Psoas muscle (tissue), 8 donors: ENCODE measurements around the gene MUC6. TPM values are rescaled to one million over a fixed set of nuclear protein-coding genes. Genes with fewer than 3 reads are reported as not detected.
A peak's percentile ranks its signal among the peaks of the same experiment; 100 is the strongest.

Experiments
- ATAC-seq, 4 donors: fragments of 200-7000 bp; cut with Tn5 transposase; one replicate each; pipeline ENCODE4 v1.9.1; 2020; ENCODE audit warnings: moderate library complexity in 3 of 4, mild to moderate bottlenecking in 2 of 4
- DNase-seq, 2 donors: peaks; one replicate each; pipeline ENCODE4 v3.0.0-alpha.2; 2020
- H3K27ac ChIP-seq: fragments of 200-600 bp; one replicate; pipeline ENCODE4 v1.8.0; 2022
- H3K27me3 ChIP-seq, 3 donors: fragments of 200-600 bp in 1 of 3; one replicate each; pipeline versions ENCODE4 v1.6.1 to v1.8.0; 2013 to 2022; ENCODE audit warnings: low read length in 2 of 3, mild to moderate bottlenecking in 2 of 3, moderate library complexity in 1 of 3; ENCODE audit not compliant: insufficient read depth in 3 of 3
- H3K36me3 ChIP-seq, 2 donors: fragments of 200-600 bp in 1 of 2; one replicate each; pipeline versions ENCODE4 v1.6.1 to v1.8.0; 2013 to 2022; ENCODE audit warnings: low read depth in 1 of 2, mild to moderate bottlenecking in 1 of 2, moderate library complexity in 1 of 2; ENCODE audit not compliant: insufficient read depth in 1 of 2
- H3K4me1 ChIP-seq: fragments of 200-600 bp; one replicate; pipeline ENCODE4 v1.8.0; 2022
- H3K4me3 ChIP-seq: fragments of 200-600 bp; one replicate; pipeline ENCODE4 v1.8.0; 2022; ENCODE audit warnings: mild to moderate bottlenecking
- H3K9me3 ChIP-seq: fragments of 200-600 bp; one replicate; pipeline ENCODE4 v1.8.0; 2022
- WGBS, 3 donors: extraction: QIAGEN DNeasy Blood & Tissue Kit; methylation state at CpG; one replicate each; pipeline versions ENCODE4 v1.1.6 to v1.1.7; 2013; 5-methylcytosine and 5-hydroxymethylcytosine counted together
- intact Hi-C, 2 donors: fragments of 100-400 bp; cut with DNase I; formaldehyde crosslinking; loops; one replicate each; pipeline versions ENCODE4 v1.11.0 to v1.14.2; 2022
- polyA plus RNA-seq, 3 donors: library from polyadenylated mRNA; stranded (reverse); fragments of 200-250 nt; gene quantifications; one replicate each; pipeline ENCODE4 v1.2.3, GENCODE V29; 2013
- total RNA-seq, 4 donors: library from RNA; stranded (reverse); fragmentation: NEBNext Ultra II Directional in 2 of 4; extraction: Animal tissue kit (Norgen Biotek cat#: 25700) in 2 of 4; gene quantifications; one replicate each; pipeline versions ENCODE4 v1.2.1 to v1.2.4, GENCODE V29; 2021 to 2023
- TF ChIP-seq, protein P1 (sequence below): fragments of 200-600 bp; IDR thresholded peaks from one replicate; pipeline ENCODE4 v1.8.0; 2022; ENCODE audit warnings: antibody characterized with exemption
- donor health status: healthy with polysubstance abuse.
- donor health status: DM: no; HTN: no; CAD: no; lungs with moderate emphysema.
- donor health status: Bipolar disorder and iron deficiency.
- donor health status: healthy.
- donor health status: DM: yes; HTN: yes; CAD: no.
- donor health status: DM: no; HTN: no; CAD: no.
- donor health status: DM: no; HTN: no; CAD: no.
- donor health status: DM: yes; HTN: yes; CAD: no.

The MUC6 gene
- total and polyA plus RNA-seq, 7 donors = under 0.01 to 0.04 (median 0.01) TPM; not detected in 4

DNA sequence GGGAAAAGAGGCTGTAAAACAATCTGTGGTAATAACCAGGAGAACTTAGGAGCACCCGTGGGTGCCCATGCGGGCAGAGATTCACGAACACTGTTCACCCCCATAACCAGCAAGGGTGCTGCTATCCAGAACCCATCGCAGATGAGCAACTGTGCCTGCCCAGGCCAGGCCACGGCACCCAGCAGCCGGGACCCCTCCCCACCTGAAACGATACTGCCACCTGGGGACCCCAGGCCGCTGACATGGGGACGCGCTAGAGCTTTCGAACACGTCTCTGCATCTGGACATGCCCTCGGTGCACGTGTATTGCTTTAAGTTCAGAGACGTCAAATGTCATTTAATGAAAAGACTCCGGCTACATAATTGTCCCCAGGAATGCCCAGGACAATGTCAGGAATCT lies 23.9 kb upstream of the MUC6 start:
- H3K9me3 ChIP-seq = no peaks in the 10 kb centered on the region
- 79 to 81% (median 81%) methylated on average over 16 of the region's 16 CpGs for WGBS, 3 donors

GRCh38 chr11:1059759-1060158 lies 23.2 kb upstream of the MUC6 start:
- DNase-seq (peak in 1 of 2 donors; percentile 27), ATAC-seq (no peak)
- WGBS, 3 donors = 64 to 78% (median 75%) methylated on average over 13 to 15 of the region's 15 CpGs
- Histone ChIP-seq H3K36me3 (no peaks in the 10 kb centered on the region), H3K4me3 (no peak overlapping the region), H3K9me3 (no peaks in the 10 kb centered on the region), H3K27ac (no peak overlapping the region), H3K4me1 (no peaks in the 10 kb centered on the region), H3K27me3 (peaks cover 0 to 21% (median 0%) of the 10 kb centered on the region in 3 donors)
- TF ChIP-seq, protein P1, sequence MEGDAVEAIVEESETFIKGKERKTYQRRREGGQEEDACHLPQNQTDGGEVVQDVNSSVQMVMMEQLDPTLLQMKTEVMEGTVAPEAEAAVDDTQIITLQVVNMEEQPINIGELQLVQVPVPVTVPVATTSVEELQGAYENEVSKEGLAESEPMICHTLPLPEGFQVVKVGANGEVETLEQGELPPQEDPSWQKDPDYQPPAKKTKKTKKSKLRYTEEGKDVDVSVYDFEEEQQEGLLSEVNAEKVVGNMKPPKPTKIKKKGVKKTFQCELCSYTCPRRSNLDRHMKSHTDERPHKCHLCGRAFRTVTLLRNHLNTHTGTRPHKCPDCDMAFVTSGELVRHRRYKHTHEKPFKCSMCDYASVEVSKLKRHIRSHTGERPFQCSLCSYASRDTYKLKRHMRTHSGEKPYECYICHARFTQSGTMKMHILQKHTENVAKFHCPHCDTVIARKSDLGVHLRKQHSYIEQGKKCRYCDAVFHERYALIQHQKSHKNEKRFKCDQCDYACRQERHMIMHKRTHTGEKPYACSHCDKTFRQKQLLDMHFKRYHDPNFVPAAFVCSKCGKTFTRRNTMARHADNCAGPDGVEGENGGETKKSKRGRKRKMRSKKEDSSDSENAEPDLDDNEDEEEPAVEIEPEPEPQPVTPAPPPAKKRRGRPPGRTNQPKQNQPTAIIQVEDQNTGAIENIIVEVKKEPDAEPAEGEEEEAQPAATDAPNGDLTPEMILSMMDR = no peak
- intact Hi-C loops = no loop called here

More for the DNA sequence above, 23.9 kb upstream of the MUC6 start:
- DNase-seq (peak in 1 of 2 donors; percentile 8), ATAC-seq (no peak)
- no peak overlapping the region for H3K4me3 ChIP-seq
- intact Hi-C loops = no loop called here
- H3K27ac ChIP-seq = no peak overlapping the region
- H3K36me3 ChIP-seq = no peaks in the 10 kb centered on the region
- TF ChIP-seq, protein P1 = no peak
- peaks cover 0 to 21% (median 0%) of the 10 kb centered on the region in 3 donors for H3K27me3 ChIP-seq
- no peaks in the 10 kb centered on the region for H3K4me1 ChIP-seq

GRCh38 chr11:1057806-1058205 lies 21.3 kb upstream of the MUC6 start:
- no peak overlapping the region for H3K4me3 ChIP-seq
- intact Hi-C loops = no loop called here
- no peak for ATAC-seq
- peaks cover 0 to 26% (median 6%) of the 10 kb centered on the region in 3 donors for H3K27me3 ChIP-seq
- DNase-seq = no peak
- no peaks in the 10 kb centered on the region for H3K36me3 ChIP-seq
- TF ChIP-seq, protein P1 = no peak
- H3K27ac ChIP-seq = no peak overlapping the region
- no peaks in the 10 kb centered on the region for H3K4me1 ChIP-seq
- no peaks in the 10 kb centered on the region for H3K9me3 ChIP-seq
- 82 to 86% (median 85%) methylated on average over 16 of the region's 16 CpGs for WGBS, 3 donors

GRCh38 chr11:1055990-1056771 lies 19.7 kb upstream of the MUC6 start:
- intact Hi-C loops = no loop called here
- TF ChIP-seq, protein P1 = no peak
- Histone ChIP-seq H3K9me3 (no peaks in the 10 kb centered on the region), H3K4me3 (no peak overlapping the region), H3K27me3 (peaks cover 0 to 22% (median 6%) of the 10 kb centered on the region in 3 donors), H3K36me3 (no peaks in the 10 kb centered on the region), H3K27ac (no peak overlapping the region), H3K4me1 (no peaks in the 10 kb centered on the region)
- 74 to 79% (median 77%) methylated on average over 46 of the region's 46 CpGs for WGBS, 3 donors
- DNase-seq = peak; percentile 14 to 34
- no peak for ATAC-seq
